ENCODE measurements around the gene CSMD2.

- TF ChIP-seq EZH2phosphoT487 (IDR thresholded peaks at IDR 0.05; ENCODE audit: low read length) (no peak), CTCF (IDR thresholded peaks at IDR 0.05; ENCODE audit: low read length) (no peak), EZH2 (optimal IDR thresholded peaks at IDR 0.05; ENCODE audit: low read depth, low read length) (no peak)
These were observed 524.8 kb downstream of the CSMD2 start for GRCh38 chr1:33640114-33640660.

Data from MM.1S (cell line).